Fibroblast of lung (primary cell): ENCODE data around the gene FOXL2NB.

Experiments used
- CTCF ChIP-seq, 2 donors: IDR thresholded peaks in 1 of 2; conservative IDR thresholded peaks in 1 of 2; 1 replicate in 1 of 2; 2 replicates in 1 of 2; pipeline ENCODE4 v1.5.1; 2011 to 2012; ENCODE audit warnings: low read length in 2 of 2, control low read depth in 1 of 2, inconsistent platforms in 1 of 2, low read depth in 1 of 2, mild to moderate bottlenecking in 1 of 2
- EZH2 ChIP-seq: IDR thresholded peaks from 2 replicates; pipeline ENCODE4 v1.5.1; 2012; ENCODE audit warnings: low read length, control low read depth, mild to moderate bottlenecking; ENCODE audit errors: missing control alignments

- no peak for TF ChIP-seq CTCF (conservative IDR thresholded peaks at IDR 0.05 in 1 of 2, IDR thresholded peaks at IDR 0.05 in 1 of 2; ENCODE audit: low read depth in 1 of 2, low read length in 2 of 2)
- TF ChIP-seq EZH2, result no peak
These were observed 37.1 kb upstream of the FOXL2NB start for GRCh38 chr3:138909904-138910303.
